GM10266 (cell line): Measurements from ENCODE around the gene NNMT.

Source experiments
- DNase-seq: peaks from one replicate; pipeline ENCODE4 v3.0.0; 2012; ENCODE audit errors: extremely low spot score
- CTCF ChIP-seq: IDR thresholded peaks from 2 replicates; pipeline ENCODE4 v1.5.1; 2012; ENCODE audit warnings: mild to moderate bottlenecking, low read depth; ENCODE audit not compliant: control insufficient read depth, insufficient read depth; ENCODE audit errors: missing control alignments

Gene NNMT

GRCh38 chr11:114258696-114259095, 37.5 kb upstream of the NNMT start:
- DNase-seq, result no peak
- TF ChIP-seq CTCF, result no peak

DNA sequence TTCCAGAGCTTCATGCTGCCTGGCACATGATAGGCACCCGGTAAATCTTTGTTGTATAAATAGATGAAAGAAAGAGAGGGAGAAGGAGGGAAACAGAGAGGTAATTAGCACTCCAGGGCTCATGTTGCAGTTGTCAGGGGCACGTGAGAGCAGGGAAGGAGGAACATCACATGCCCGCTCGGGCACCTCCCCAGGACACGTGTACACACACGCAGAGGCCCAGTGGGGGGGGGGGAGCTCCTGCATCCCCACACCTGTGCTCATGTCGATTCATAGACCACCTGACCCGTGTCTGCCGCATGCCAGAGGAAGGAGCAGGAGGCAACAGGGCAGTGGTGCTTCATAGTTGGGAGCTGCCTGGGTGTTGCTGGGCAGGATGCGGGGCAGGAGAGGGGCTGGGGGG, 37.1 kb upstream of the NNMT start:
- no peak for DNase-seq
- no peak for TF ChIP-seq CTCF

DNA sequence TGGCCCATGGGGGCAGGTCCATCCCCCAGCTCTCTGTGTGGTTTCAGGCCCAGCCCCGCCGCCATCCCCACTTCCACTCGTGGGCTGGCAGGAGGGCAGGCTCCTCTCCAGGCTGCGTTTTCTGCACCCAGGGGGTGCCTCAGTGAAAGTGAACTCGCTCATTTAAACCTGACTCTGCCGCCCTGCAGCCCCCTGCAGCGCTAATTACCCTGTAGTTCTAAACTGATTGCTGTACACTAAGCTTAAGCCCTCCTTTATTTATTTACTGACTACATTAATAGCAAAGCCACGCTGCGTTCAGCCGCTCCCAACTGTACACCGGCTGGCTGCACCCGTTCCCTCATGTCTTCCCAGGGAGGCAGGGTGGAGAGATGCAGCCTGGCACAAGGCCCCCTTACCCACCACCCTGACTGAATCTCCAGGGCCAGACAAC, 36.6 kb upstream of the NNMT start:
- no peak for DNase-seq

GRCh38 chr11:114260077-114260476, 36.1 kb upstream of the NNMT start:
- no peak for TF ChIP-seq CTCF
- no peak for DNase-seq

More for the DNA sequence above, 36.6 kb upstream of the NNMT start:
- no peak for TF ChIP-seq CTCF

- DNase-seq, result no peak
- no peak for TF ChIP-seq CTCF
Measured at GRCh38 chr11:114260483-114260882, 35.7 kb upstream of the NNMT start.

GRCh38 chr11:114261791-114262190, 34.4 kb upstream of the NNMT start:
- no peak for TF ChIP-seq CTCF

DNA sequence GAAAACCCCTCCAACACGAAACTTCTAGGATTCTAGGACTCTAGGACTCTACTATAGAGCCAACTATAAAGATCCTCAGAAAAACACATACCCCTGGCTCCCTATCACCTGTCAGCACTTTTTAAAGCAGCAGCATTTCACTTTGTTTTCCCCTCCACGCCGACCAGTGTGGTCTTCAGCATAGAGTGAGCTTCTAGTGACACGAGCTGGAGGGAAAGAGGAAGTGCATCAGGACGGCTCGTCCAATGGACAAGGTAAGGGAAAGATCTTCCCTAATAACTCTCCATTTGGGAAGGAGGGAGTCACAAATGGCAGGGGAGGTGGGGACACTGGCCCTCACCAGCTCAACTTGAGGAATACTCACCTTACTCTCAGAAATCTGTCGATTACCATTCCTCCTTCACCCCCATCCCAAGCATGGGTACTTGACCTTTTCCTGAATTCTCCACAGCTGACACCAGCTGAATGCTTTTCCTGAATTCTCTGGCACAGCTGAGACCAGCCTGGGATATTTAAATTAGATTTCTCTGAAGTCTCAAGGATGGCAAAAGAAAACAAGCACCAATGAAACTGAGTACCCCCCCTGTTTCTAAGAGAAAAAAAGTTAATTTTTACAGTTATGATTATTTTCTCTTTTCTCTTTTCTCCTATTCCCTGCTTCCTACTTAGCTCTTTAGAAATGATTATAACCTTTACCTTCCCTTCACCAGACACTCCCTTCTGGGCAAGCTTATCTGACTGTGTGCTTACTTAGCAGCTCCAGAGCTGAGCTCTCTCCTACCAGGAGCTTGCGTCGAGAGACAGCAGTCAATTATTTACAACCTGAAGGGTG, 33.3 kb upstream of the NNMT start:
- no peak for DNase-seq
- peak; percentile 34 for TF ChIP-seq CTCF

More at GRCh38 chr11:114261791-114262190, 34.4 kb upstream of the NNMT start:
- no peak for DNase-seq
